Peyer's patch (tissue), 4 donors: Measurements from ENCODE around the gene RNLS.

Source experiments
- CTCF ChIP-seq, 6 experiments: fragments of 450-650 bp in 4 of 6; fragments of 200-600 bp in 2 of 6; sonication (generic) in 1 of 6; IDR thresholded peaks; one replicate each; pipeline ENCODE4 v1.5.1; 2017 to 2019; ENCODE audit warnings: antibody characterized with exemption in 6 of 6, mild to moderate bottlenecking in 3 of 6, moderate library complexity in 1 of 6
- POLR2A ChIP-seq, 2 donors: fragments of 450-650 bp; IDR thresholded peaks; one replicate each; pipeline ENCODE4 v1.5.1; 2017; ENCODE audit warnings: antibody characterized with exemption in 2 of 2, mild to moderate bottlenecking in 2 of 2, moderate library complexity in 2 of 2

GRCh38 chr10:88293073-88293472, 290.0 kb downstream of the RNLS start:
- TF ChIP-seq CTCF (IDR thresholded peaks at IDR 0.05) = no peak
- TF ChIP-seq POLR2A (IDR thresholded peaks at IDR 0.05) = no peak
